Nephron progenitor cell (in vitro differentiated cells): ENCODE data around the gene CTDP1.

Experiments used
- DNase-seq: peaks from one replicate; pipeline ENCODE4 v3.0.0; 2021
- H3K27ac Mint-ChIP-seq: 2 replicates; pipeline ENCODE4 v1.8.0; 2021; ENCODE audit warnings: mild to moderate bottlenecking, moderate library complexity, mixed read lengths
- H3K27me3 Mint-ChIP-seq: 2 replicates; pipeline ENCODE4 v1.8.0; 2021; ENCODE audit warnings: mild to moderate bottlenecking, low read depth, mixed read lengths; ENCODE audit not compliant: poor library complexity
- H3K36me3 Mint-ChIP-seq: 2 replicates; pipeline ENCODE4 v1.8.0; 2021; ENCODE audit warnings: low read depth, mixed read lengths
- H3K4me1 Mint-ChIP-seq: 2 replicates; pipeline ENCODE4 v1.8.0; 2021; ENCODE audit warnings: mixed read lengths
- H3K4me3 Mint-ChIP-seq: 2 replicates; pipeline ENCODE4 v1.8.0; 2021; ENCODE audit warnings: mild to moderate bottlenecking, moderate library complexity, mixed read lengths
- H3K9me3 Mint-ChIP-seq: 2 replicates; pipeline ENCODE4 v1.8.0; 2021; ENCODE audit warnings: mild to moderate bottlenecking, moderate library complexity, mixed read lengths
- CTCF ChIP-seq: fragments of 200-600 bp; sonication (generic); IDR thresholded peaks from 2 replicates; pipeline ENCODE4 v1.5.0; 2021; ENCODE audit warnings: antibody characterized with exemption

CTDP1 gene

DNA sequence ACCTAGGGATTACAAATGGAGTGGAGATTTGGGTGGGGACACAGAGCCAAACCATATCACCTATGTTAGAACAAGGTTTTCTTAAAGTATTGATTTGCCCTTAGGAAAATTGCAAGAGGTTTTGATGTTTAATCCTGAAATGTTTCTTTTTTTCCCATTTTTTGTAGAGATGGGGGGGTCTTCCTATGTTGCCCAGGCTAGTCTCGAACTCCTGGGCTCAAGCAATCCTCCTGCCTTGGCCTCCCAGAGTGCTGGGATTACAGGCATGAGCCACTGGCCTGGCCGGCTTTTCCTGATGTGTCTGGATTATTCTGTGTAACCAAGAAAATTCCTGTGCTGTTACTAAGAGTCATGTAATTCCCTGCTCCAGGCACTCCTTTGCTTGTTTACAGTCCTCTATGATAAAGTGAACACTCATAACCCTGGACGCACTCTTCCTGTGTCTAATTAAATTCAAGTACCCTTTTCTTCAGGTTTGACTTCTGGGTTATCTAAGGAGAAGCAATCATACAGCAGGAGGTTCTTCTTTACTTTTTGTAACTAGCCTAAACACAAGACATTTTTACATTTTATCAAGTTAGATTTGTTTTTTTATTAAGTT, 15.0 kb upstream of the CTDP1 start:
- no peak for DNase-seq
- Mint-ChIP-seq H3K27me3 (peaks cover 25% of the 10 kb centered on the region), H3K36me3 (no peaks in the 10 kb centered on the region), H3K4me1 (peaks cover 5% of the 10 kb centered on the region), H3K9me3 (peaks cover 8% of the 10 kb centered on the region), H3K27ac (no peak overlapping the region), H3K4me3 (no peak overlapping the region)
- TF ChIP-seq CTCF: no peak

DNA sequence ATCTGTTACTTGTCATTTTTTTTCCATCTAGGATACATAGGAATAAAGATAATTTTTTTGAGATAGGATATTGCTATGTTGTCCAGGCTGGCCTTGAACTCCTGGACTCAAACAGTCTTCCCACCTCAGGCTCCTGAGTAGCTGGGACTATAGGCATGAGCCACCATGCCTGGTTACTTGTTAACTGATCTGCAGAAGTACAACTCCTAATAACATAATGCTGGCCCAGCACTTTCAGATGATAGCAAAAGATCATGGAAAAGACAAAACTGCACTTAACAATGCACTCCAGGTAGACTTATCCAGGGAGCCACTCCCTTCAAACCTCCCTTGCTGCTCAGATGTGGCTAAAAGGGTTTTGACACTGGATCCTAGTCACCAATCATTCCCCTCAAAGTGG, 11.4 kb upstream of the CTDP1 start:
- Mint-ChIP-seq H3K27ac (no peak overlapping the region), H3K9me3 (peaks cover 13% of the 10 kb centered on the region), H3K36me3 (no peaks in the 10 kb centered on the region), H3K4me1 (no peaks in the 10 kb centered on the region), H3K4me3 (no peak overlapping the region), H3K27me3 (peaks cover 11% of the 10 kb centered on the region)
- DNase-seq: no peak
- no peak for TF ChIP-seq CTCF

DNA sequence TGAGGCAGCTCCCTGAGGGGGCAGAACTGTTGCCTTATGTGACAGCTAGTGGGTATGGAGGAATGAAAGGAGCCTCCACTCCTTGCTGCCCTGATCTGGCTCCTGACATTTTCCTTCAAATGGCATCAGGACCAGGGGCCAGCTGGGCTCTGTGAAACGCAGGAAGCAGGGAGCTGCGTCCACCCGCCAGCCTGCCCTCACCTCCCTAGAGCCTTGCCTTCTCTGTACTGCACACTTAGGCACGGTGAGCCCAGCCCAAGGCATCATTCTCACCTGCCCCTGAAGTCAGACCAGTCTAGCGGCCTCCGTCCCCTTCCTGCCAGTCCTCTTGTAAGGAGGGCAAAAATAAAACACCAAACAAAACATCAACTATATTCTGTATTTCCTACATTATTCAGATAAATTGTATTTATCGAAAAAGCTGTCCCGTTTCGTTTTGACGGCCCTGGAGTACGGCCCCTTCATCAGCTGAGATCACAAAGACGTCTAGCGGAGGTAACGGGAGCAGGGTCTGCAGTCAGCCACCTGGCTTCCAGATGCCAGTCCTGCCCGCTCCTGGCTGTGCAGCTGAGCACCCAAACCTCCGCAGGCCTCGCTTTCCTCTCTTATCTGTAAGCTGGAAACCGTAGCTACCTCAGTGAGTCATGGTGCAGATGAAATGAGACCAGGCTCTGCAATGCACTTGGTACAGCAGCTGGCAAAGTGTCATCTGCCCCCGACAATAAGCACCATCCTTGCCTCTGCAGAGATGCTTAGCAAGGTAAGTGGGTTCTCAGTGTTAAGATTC, 6.9 kb upstream of the CTDP1 start:
- Mint-ChIP-seq H3K9me3 (peaks cover 8% of the 10 kb centered on the region), H3K4me3 (no peak overlapping the region), H3K4me1 (peaks cover 9% of the 10 kb centered on the region), H3K27ac (no peak overlapping the region), H3K27me3 (peaks cover 5% of the 10 kb centered on the region), H3K36me3 (peaks cover 27% of the 10 kb centered on the region)
- TF ChIP-seq CTCF: no peak
- no peak for DNase-seq

DNA sequence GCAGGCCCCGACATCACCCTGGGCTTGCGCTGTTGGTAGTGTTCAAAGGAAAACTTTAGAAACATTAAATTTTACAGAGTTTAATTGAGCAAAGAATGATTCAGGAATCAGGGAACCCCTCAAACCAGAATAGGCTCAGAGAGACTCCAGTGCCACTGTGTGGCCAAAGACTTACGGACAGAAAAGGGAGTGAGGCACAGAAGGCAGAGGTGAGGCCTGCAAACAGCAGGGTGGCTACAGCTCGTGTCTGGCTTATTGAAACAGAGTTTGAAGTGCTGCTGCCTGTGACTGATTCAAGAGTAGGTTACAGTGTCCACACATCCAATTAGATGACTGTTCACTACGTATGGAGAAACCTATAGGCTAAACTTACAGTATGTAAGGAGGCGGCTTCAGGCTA, 2.4 kb upstream of the CTDP1 start:
- Mint-ChIP-seq H3K4me3 (peak overlapping the region; percentile 42), H3K27me3 (no peaks in the 10 kb centered on the region), H3K27ac (no peak overlapping the region), H3K36me3 (peaks cover 27% of the 10 kb centered on the region), H3K9me3 (no peaks in the 10 kb centered on the region), H3K4me1 (peaks cover 38% of the 10 kb centered on the region)
- no peak for DNase-seq
- no peak for TF ChIP-seq CTCF

DNA sequence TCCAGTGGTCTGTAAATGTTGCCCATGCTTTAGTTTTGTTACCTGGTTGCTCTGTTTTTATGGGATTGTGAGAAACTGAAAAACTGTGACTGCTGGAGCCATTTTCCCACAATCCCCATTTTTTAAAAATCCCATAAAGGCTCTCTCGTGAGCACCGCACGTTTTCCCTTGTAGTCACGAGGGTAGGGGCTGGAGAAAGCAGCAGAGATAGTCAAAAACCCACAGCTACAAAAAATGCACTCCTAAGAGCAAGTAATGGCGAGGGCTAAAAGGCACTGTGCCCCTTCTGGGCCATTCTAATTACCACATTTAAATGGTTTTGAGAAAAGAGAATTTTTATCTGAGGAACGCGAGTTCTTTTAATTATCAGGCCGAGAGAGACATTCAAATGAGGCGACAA, 1.8 kb upstream of the CTDP1 start:
- Mint-ChIP-seq H3K4me3 (peak overlapping the region; percentile 94), H3K4me1 (peaks cover 42% of the 10 kb centered on the region), H3K27me3 (no peaks in the 10 kb centered on the region), H3K9me3 (no peaks in the 10 kb centered on the region), H3K27ac (no peak overlapping the region), H3K36me3 (peaks cover 29% of the 10 kb centered on the region)
- no peak for DNase-seq
- no peak for TF ChIP-seq CTCF
